NCI-H82 treated with DMSO at 0.1 percent for 48 hours (cell line): Measurements from ENCODE around the gene CEP295NL.
A peak's percentile ranks its signal among the peaks of the same experiment; 100 is the strongest.
"Not testable (repeated sequence)": the region's sequence is repeated elsewhere in the genome, so short reads cannot be mapped to it uniquely, and the experiment has no call there.

Experiments used
- DNase-seq: peaks from one replicate; lab custom pipeline; 2025; ENCODE audit not compliant: unreplicated experiment; lab: John Stamatoyannopoulos, UW

The CEP295NL gene

DNA sequence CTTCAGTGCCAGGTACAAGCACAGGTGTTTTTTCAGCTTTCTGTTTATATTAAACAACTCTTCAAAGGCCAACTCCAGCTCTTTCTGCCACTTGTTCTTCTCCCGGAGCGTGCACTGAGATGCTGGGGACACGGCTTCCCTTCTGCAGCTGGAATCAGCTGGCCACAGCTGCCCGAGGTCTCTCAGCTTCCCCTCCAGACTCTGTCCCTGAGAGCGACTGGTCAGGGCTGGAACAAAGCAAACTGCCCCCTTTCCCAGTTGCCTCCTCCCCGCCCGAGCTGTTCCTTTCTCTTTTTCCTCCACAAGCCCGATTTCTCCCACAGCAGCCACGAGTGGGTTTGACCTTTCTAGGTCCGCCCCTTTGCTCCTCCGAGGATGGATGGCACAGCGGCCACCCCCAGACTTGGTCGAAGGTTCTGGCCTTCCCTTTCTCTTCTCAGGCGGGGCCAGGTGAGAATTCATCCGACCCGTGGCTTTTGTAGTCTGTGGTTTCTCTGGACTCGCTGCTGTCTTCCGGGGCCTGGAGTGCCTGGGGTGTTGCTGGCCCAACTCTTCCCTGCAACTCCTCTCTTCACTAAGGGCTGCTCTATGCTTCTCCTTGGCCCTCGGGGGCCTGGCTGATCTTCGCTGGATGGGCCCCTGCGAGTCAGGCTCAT lies 11.5 kb downstream of the CEP295NL start:
- no peak for DNase-seq

DNA sequence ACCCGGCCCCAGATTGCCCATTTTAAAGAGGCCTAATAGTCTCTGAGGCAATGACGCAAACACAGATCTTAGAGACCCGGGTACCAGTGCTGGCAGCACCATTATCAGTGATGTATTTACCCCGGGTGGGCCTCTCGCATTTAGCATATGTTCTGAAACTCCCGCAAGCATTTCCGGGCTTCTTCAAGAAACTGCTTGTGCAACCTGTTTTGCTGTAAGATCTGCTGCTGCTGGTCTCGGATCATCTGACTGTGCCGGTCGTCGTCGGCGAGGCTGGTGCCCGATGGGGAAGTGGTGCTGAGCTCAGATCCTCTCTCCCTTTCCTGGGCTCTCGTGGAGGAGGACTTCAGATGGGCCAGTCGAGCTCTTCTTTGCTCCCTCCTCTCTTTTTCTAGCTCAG lies 12.5 kb downstream of the CEP295NL start:
- no peak for DNase-seq

DNA sequence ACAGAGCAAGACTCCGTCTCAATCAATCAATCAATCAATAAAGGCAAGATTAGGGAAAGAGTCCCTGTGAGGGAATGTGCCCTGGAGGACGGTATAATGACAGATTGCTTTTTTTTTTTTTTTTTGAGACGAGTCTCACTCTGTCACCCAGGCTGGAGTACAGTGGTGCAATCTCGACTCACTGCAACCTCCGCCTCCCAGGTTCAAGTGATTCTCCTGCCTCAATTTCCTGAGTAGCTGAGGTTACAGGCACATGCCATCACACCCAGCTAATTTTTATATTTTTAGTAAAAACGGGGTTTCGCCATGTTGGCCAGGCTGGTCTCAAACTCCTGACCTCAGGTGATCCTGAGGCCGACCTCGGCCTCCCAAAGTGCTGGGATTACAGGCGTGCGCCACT lies 12.9 kb downstream of the CEP295NL start:
- not testable (repeated sequence) for DNase-seq

DNA sequence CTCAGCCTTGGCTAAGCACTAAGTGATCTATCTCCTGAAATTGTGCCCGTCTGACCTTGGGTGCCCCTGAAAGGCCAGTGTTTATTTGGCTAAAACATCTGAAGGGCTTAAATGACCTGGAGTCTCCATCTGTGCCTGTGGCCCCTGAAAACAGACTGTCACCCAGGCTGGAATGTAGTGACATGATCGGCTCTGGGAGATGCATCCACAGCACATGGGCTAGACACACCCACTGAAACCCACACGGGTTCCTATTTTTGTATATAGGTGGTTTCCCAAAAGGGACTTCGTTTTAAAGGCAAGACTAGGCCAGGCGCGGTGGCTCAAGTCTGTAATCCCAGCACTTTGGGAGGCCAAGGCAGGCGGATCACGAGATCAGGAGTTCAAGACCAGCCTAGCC lies 13.5 kb downstream of the CEP295NL start:
- peak; percentile 30 for DNase-seq

DNA sequence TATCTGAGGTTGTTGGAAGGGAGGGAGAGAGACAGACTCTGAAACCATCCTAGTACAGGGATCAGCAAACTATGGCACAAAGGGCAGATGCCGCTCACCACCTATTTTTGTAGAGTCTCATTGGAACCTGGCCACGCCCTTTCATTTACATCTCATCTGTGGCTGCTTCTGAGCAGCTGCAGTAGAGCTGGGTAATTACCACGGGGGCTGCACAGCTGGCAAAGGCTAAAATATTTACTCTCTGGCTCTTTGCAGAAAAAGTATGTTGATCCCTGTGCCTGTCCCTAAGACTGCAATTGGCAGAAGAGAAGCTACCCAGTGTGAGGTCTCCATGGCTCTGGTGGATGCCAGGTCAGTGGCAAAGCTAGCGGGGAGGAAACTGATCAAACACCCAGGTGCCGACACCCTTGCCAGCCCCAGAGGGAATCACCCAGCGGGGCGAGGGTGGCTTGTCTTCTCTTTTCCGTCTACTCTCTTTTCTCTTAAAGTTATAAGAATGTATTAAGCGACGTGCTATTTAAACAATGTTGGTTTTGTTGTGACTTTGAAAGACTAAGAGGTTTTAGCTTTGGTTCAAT lies 14.0 kb downstream of the CEP295NL start:
- DNase-seq: no peak

GRCh38 chr17:78886954-78887353 lies 16.0 kb downstream of the CEP295NL start:
- DNase-seq: no peak

GRCh38 chr17:78885956-78886355 lies 17.0 kb downstream of the CEP295NL start:
- no peak for DNase-seq

GRCh38 chr17:78884876-78885667 lies 17.9 kb downstream of the CEP295NL start:
- DNase-seq: no peak

DNA sequence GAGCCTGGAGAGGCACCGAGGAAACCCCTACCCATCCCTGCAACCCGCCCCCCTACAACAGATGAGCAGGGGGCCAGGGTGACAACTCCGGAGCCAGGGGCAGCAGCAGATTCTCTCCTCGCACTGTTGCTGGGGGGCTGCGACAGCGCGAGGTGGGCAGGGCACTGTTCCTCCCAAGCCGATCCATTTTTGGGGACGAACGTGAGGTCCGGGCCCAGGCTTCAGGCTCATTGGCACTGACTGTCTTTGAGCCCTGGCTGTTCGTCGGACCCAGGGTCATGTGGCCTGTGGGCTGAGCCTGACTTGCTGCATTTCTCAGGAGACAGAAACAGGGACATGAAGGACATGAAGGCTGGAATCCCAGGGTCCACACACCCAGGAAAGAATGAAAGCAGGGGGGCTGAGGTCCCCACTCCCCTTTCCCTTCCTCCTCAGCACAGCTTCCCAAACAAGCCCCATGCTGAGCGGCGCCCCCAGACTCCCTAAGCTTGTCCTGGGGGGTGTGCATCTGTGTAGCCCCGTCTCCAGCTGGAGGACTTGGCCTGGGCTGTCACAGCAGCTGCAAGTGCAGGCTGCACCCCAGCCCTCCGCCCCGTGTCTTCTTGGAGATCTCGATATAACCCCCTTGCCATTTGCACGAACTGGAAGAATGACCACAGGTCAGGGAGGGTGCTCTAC lies 18.7 kb downstream of the CEP295NL start:
- no peak for DNase-seq

- DNase-seq: no peak
Observed at GRCh38 chr17:78883533-78884131, 19.4 kb downstream of the CEP295NL start.

GRCh38 chr17:78883089-78883532 lies 19.9 kb downstream of the CEP295NL start:
- DNase-seq: no peak

- DNase-seq: no peak
Observed at GRCh38 chr17:78882540-78883088, 20.4 kb downstream of the CEP295NL start.

- DNase-seq: no peak
Observed at GRCh38 chr17:78879635-78880186, 23.3 kb downstream of the CEP295NL start.

DNA sequence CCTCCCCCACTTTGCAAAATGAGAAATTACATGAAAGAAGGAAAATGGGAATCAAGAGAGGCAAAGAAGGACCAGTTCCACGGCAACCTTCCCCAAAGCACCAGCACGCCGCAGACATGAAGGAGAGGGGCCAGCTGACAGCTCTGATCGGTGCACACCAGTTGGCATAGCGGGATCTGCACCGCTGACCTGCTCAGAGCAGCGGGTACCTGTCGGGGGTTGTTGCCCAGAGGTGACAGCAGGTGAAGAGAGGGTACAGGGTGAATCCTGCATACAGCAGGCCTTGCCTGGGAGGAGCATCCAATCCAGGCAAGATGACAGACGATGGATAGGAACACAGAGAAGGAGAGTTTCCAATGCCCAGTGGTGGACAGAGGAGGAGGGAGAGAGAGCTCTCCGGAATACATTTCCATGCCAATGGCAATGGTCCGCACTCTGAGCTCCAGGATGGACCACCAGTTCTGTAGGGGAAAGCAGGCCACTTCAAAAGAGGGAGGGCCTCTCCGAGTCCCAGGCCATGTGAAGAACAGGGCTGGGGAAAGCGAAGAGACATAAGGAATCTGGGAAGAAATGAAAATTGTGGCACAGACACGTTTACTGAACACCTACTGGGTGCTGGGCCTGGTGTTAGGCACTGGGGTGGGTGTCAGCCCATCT lies 24.0 kb downstream of the CEP295NL start:
- no peak for DNase-seq

GRCh38 chr17:78878261-78878660 lies 24.7 kb downstream of the CEP295NL start:
- DNase-seq: no peak

GRCh38 chr17:78876954-78877517 lies 26.0 kb downstream of the CEP295NL start:
- not testable (repeated sequence) for DNase-seq

- DNase-seq: no peak
Observed at GRCh38 chr17:78876094-78876597, 26.9 kb downstream of the CEP295NL start.

GRCh38 chr17:78875363-78876093 lies 27.5 kb downstream of the CEP295NL start:
- peak; percentile 8 for DNase-seq
